LNCaP clone FGC (cell line): ENCODE data around the gene AGPAT3.

Experiments
- DNase-seq: peaks from one replicate; pipeline ENCODE4 v3.0.0-alpha.2; 2011; ENCODE audit warnings: low read depth
- H3K4me3 ChIP-seq: 2 replicates; pipeline ENCODE4 v1.5.1; 2011; ENCODE audit warnings: mild to moderate bottlenecking, low read depth, low read length, control low read depth
- CTCF ChIP-seq: IDR thresholded peaks from 2 replicates; pipeline ENCODE4 v1.5.1; 2012; ENCODE audit warnings: mild to moderate bottlenecking; ENCODE audit not compliant: control insufficient read depth, insufficient read depth; ENCODE audit errors: extremely low read depth

AGPAT3 gene

GRCh38 chr21:43944078-43944633 lies 79.1 kb downstream of the AGPAT3 start:
- no peak overlapping the region for H3K4me3 ChIP-seq
- DNase-seq: no peak
- no peak for TF ChIP-seq CTCF

GRCh38 chr21:43944757-43945156 lies 79.7 kb downstream of the AGPAT3 start:
- H3K4me3 ChIP-seq: no peak overlapping the region
- DNase-seq: no peak
- TF ChIP-seq CTCF: no peak

GRCh38 chr21:43948740-43949498 lies 83.9 kb downstream of the AGPAT3 start:
- DNase-seq: no peak
- H3K4me3 ChIP-seq: no peak overlapping the region
- TF ChIP-seq CTCF: no peak

GRCh38 chr21:43949499-43950208 lies 84.6 kb downstream of the AGPAT3 start:
- no peak for TF ChIP-seq CTCF
- H3K4me3 ChIP-seq: no peak overlapping the region
- no peak for DNase-seq

- no peak overlapping the region for H3K4me3 ChIP-seq
- no peak for DNase-seq
- TF ChIP-seq CTCF: no peak
Observed at GRCh38 chr21:43950481-43950880, 85.5 kb downstream of the AGPAT3 start.

- TF ChIP-seq CTCF: no peak
- no peak overlapping the region for H3K4me3 ChIP-seq
- no peak for DNase-seq
Observed at GRCh38 chr21:43950936-43951335, 85.9 kb downstream of the AGPAT3 start.
